HK-2 (cell line): ENCODE data around the gene CENPI.
A peak's percentile ranks its signal among the peaks of the same experiment; 100 is the strongest.
"Not testable (repeated sequence)": the region's sequence is repeated elsewhere in the genome, so short reads cannot be mapped to it uniquely, and the experiment has no call there.

ENCODE experiments used
- DNase-seq: peaks from one replicate; pipeline ENCODE4 v3.0.0-alpha.2; 2018; ENCODE audit not compliant: unreplicated experiment

CENPI gene

GRCh38 chrX:101097546-101098453 is at the start of gene CENPI:
TSS of gene CENPI (plus strand) at chrX:101098204. CDS start at chrX:101101071, 2,867 bp downstream.
- peak; percentile 95 for DNase-seq

- DNase-seq: no peak
These were observed 46.9 kb upstream of the CENPI start for GRCh38 chrX:101051153-101051548.

- DNase-seq: peak; percentile 72
These were observed 46.3 kb upstream of the CENPI start, which contains the start of gene TRMT2B for GRCh38 chrX:101051549-101052302. TSS of gene TRMT2B (minus strand) at chrX:101052111. CDS start at chrX:101042289, 9,822 bp downstream.

GRCh38 chrX:101056551-101056950 is 41.5 kb upstream of the CENPI start:
- not testable (repeated sequence) for DNase-seq

- no peak for DNase-seq
These were observed 40.8 kb upstream of the CENPI start for GRCh38 chrX:101057093-101057714.

GRCh38 chrX:101062176-101062575 is 35.8 kb upstream of the CENPI start:
- no peak for DNase-seq

- no peak for DNase-seq
These were observed 26.4 kb upstream of the CENPI start for GRCh38 chrX:101071582-101071981.

GRCh38 chrX:101078716-101079598 is 19.0 kb upstream of the CENPI start, which contains the start of gene TMEM35A:
TSS of gene TMEM35A (plus strand) at chrX:101078879. CDS start at chrX:101079003, 124 bp downstream.
- no peak for DNase-seq

- no peak for DNase-seq
These were observed 18.2 kb upstream of the CENPI start for GRCh38 chrX:101079736-101080270.

GRCh38 chrX:101080326-101081124 is 17.5 kb upstream of the CENPI start:
- DNase-seq: no peak

GRCh38 chrX:101081231-101081630 is 16.8 kb upstream of the CENPI start:
- no peak for DNase-seq

GRCh38 chrX:101091817-101092216 is 6.2 kb upstream of the CENPI start:
- no peak for DNase-seq

- no peak for DNase-seq
These were observed 10.3 kb downstream of the CENPI start for GRCh38 chrX:101108284-101108683.

GRCh38 chrX:101117701-101118100 is 19.7 kb downstream of the CENPI start:
- no peak for DNase-seq

- DNase-seq: no peak
These were observed 38.2 kb downstream of the CENPI start for GRCh38 chrX:101136235-101136634.
